Islet precursor cell (in vitro differentiated cells): ENCODE data around the gene EHMT1.
"Not testable (repeated sequence)": the region's sequence is repeated elsewhere in the genome, so short reads cannot be mapped to it uniquely, and the experiment has no call there.

Experiments used
- DNase-seq: peaks from one replicate; pipeline ENCODE4 v3.0.0-alpha.2; 2018

EHMT1 gene

DNA sequence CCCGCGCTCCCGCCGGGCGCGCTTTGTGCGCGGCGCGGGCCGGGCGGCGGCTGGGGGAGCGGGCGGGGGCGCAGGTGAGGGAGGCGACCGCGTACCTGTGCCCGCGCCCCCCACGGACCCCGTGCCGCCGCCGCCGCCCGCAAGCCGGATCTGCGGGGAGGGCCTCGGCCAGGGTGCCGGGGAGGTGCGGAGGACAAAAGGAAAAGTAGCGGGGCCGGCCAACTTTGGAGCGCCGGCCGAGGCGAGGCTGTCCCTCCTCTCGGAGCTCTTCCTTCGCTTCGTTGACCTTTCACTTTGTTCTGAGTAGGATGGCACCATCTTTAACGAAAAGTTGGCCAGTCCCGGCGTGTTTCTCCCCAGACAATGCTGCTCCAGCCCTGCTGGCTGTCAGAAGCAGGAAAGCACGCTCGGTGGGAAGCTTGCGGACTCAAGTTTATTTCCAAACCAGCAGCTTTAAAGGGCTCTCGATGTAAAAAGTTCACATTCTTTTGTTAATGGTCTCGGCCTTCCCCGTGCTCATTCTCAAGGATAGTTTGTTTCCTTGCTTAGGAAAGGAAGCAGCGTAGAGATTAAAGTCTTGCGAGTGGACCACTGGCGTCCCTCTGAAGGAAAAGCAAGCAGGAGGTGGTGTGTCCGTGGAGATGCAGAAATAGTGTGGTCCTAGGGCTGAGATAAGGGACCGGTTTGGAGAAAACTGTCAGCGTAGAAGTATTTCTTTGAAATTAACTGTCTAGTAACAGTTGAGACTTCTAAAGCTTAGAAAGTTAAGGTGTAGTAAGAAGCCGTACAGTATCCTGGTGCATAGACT, 639 bp downstream of the EHMT1 start:
- no peak for DNase-seq

- no peak for DNase-seq
Observed at GRCh38 chr9:137620048-137620405, 1.2 kb downstream of the EHMT1 start.

- no peak for DNase-seq
Observed at GRCh38 chr9:137620581-137620980, 1.8 kb downstream of the EHMT1 start.

DNA sequence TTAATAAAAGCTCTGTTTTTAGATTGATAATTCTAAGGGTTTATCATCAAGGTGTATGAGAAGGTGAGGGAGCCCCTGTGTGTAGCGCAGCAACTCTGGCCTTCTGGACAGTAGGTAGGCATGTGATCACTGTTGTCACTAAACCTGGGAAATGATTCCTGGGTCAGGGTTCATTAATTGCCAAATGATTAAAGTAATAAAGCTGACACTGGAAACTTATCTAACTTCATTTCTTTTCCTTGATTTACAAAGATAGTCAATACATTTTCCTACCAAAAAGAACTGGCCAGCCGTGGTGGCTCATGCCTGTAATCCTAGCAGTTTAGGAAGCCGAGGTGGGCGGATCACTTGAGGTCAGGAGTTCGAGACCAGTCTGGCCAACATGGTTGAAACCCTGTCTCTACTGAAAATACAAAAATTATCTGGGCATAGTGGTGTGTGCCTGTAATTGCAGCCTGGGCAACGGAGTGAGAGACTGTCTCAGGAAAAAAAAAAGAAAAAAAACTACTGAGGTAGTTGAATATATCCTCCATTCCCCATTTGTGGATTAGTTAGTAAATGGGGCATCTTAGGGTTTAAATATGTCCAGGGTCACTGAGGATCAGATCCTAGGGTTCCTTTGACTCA, 2.4 kb downstream of the EHMT1 start:
- DNase-seq = no peak

DNA sequence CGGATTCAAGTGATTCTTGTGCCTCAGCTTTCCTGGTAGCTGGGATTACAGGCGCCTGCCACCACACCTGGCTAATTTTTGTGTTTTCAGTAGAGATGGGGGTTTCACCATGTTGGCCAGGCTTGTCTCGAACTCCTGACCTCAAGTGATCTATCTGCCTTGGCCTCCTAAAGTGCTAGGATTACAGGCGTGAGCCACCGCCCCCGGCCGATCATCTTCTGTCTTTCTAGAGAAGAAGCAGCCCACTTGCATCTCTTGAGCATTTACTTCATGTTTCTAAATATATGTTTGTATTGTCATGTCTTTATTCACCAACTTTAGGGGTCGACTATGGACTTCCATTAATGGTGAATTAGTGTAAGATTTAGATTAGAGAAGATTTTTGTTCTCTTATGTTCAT, 3.4 kb downstream of the EHMT1 start:
- not testable (repeated sequence) for DNase-seq

DNA sequence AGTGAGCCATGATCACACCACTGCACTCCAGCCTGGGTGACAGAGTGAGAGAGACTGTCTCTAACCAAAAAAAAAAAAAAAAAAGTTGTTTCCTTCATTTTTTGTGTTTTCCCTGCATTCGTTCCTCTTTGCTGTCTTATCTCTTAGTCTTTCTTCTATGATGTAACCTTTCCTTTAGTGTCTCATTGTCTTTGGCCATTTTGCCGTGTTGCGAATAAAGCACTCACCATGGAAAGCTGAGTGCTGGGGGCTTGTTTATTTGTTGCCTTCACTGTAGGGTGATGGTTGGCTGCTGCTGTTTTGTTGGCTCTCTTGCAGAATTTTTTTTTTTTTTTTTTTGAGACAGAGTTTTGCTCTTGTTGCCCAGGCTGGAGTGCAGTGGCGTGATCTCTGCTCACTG, 7.7 kb downstream of the EHMT1 start:
- no peak for DNase-seq

DNA sequence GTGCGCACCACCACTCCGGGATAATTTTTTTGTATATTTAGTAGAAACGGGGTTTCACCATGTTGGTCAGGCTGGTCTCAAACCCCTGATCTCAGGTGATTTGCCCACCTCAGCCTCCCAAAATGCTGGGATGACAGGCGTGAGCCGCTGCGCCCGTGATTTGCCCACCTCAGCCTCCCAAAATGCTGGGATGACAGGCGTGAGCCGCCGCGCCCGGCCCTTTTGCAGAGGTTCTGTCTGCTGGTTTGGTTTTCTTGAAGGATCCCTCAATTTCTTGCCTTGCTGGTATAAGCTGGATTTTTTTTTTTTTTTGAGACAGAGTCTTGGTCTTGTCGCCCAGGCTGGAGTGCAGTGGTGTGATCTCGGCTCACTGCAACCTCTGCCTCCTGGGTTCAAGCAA, 8.6 kb downstream of the EHMT1 start:
- not testable (repeated sequence) for DNase-seq

GRCh38 chr9:137630126-137630525, 11.3 kb downstream of the EHMT1 start:
- no peak for DNase-seq

GRCh38 chr9:137630679-137631078, 11.9 kb downstream of the EHMT1 start:
- DNase-seq = no peak

- DNase-seq = no peak
Observed at GRCh38 chr9:137631345-137632229, 12.8 kb downstream of the EHMT1 start.

DNA sequence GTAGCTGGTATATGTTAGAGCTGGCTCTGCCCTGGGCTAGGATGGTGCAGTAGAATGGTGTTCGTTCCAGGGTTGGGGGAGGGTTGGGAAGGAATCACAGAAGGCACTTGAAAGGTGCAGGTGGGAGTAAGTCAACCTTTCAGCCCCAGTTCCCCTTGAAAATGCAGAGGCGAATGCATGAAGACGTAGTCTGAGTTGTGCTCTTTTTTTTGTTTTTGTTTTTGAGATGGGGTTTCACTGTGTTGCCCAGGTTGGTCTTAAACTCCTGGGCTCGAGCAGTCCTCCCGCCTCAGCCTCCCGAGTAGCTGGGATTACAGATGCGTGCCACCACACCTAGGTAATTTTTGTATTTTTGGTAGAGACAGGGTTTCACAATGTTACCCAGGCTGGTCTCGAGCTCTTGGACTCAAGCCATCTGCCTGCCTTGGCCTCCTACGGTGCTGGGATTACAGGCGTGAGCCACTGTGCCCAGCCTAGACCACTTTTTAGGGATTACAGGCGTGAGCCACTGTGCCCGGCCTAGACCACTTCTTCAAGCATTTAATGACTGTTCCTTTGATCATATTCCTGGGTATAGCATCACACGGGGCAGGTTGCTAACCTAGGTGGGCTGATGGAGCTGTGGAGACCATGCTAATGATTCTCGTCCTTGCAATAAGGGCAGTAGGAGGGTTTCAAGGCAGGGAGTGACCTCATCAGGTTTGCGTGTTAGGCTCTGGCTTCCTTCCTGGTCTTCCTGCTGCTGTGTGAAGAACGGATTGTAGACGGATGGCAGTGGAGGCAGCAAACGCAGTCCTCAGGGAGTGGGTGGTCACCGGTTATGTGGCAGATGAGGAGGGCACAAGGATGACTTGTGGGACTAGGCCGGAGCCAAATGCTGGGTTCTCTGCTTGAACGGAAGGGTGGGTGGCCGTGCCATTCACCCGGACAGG, 13.7 kb downstream of the EHMT1 start:
- no peak for DNase-seq

GRCh38 chr9:137634016-137634415, 15.2 kb downstream of the EHMT1 start:
- DNase-seq = no peak

GRCh38 chr9:137638680-137639079, 19.9 kb downstream of the EHMT1 start:
- no peak for DNase-seq

GRCh38 chr9:137639303-137640051, 20.7 kb downstream of the EHMT1 start:
- DNase-seq = no peak

DNA sequence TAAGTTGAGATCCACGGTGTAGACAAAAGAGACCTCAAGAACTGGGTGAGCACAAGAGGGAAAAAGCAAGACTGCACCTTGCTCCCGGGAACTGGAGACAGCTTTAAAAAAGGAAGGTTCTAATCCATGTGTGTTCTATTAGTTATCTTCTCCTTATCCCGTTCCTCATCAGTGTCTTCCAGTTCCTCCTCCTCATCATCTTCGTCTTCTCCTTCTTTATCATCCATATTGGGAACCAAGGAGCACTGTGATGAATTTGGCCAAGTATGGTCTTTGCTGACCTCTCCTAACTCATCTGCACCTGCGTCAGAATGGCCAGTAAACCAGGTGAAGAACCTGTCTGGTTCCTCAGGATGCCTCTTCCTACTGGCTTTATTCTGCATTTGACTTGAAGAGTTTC, 22.1 kb downstream of the EHMT1 start:
- DNase-seq = no peak

DNA sequence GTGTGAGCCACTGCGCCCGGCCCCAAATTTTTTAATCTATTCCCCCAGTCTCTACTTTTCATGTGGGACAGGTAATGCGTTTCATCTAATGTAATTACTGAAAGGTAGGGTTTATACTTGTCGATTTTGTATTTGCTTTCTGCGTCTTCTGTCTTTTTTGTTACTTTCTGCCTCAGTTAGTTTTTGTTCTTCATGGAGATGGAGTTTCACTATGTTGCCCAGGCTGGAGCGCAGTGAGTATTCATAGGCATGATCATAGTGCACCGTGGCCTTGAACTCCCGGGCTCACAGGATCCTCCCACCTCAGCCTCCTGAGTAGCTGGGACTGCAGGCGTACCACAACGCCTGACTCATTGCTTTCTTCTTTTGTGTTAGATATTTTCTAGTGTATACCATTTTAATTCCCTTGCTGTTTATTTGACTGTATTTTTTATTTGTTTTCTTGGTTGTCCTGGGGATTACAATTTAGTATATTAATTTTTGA, 23.4 kb downstream of the EHMT1 start:
- no peak for DNase-seq

DNA sequence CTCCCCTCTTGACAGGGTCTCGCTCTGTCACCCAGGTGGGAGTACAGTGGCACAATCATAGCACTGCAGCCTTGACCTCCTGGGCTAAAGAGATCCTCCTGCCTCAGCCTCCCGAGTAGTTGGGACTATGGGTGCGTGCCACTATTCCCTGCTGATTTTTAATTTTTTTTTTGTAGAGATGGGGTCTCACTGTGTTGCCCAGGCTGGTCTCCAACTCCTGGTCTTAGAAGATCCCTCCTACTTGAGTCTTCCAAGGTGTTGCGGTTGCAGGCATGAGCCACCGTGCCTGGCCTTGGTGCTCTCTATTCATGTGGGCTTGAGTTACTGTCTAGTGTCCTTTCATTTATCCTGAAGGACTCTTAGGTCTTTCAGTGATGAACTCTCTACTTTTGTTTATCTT, 24.1 kb downstream of the EHMT1 start:
- DNase-seq = no peak

DNA sequence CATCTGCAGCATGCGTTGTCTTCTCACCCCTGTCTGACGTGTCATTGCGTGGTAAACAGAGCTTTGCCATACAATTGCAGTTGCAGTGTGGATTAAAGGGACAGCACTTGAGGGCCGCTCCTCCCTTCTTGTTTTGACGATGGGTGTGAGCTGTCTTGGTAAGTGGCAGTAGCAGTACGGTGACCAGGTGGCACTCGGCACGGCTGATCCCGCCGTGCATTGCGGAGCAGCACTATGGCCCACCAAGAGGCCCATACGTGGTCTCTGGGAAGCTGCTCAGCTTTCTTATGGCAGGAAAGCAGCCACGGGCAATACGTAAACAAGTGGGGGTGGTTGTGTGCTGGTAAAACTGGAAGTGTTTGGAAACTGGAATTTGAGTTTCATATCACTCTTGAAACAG, 25.1 kb downstream of the EHMT1 start:
- no peak for DNase-seq

- DNase-seq = no peak
Observed at GRCh38 chr9:137645211-137645610, 26.4 kb downstream of the EHMT1 start.

GRCh38 chr9:137646341-137646740, 27.5 kb downstream of the EHMT1 start:
- no peak for DNase-seq

- DNase-seq = no peak
Observed at GRCh38 chr9:137647096-137647714, 28.4 kb downstream of the EHMT1 start.
